ENCODE measurements around the gene GNG7.

Gene GNG7

DNA sequence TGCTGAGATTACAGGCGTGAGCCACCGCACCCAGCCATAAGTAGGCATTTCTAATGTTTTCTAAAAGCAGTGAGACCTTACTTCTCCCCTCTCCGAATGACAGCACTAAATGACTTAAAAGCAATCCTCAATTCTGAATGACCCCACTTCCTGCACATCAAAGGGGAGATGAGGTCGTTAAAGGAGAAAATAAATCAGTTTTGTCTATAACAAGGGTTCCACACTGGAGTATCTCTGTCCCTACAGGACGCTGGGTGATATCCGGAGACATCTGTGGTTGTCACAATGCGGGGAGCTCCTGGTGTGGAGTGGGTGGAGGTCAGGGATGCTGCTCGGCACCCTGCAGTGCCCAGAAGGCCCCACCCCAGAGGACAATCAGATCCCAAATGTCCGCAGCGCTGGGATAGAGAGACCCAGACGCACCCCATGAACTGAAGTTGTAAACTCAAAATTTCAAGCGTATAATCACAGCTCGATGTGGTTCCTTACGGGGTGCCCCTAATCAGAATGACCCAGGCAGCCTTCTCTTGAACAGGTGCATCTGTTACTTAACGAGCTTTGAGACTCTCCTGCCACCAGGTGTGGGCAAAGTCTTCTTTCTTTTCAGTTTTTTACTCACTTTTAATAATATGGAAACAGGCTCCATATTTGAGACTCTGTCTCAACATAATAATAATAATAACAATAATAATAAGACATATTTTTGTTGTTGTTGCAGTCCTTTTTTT lies 2.9 kb downstream of the GNG7 start:
- no CpG with 5 or more reads among the region's 15 CpGs for WGBS, 2 donors (ENCODE audit: extremely low coverage in 2 of 2, insufficient read length in 2 of 2, insufficient replicate concordance in 1 of 2)
- Histone ChIP-seq H3K9me3 (replicated peaks in 1 of 2; ENCODE audit: control insufficient read depth in 2 of 2, insufficient read depth in 1 of 2, low read depth in 1 of 2, low read length in 2 of 2) (no peaks in the 10 kb centered on the region), H2BK120ac (ENCODE audit: low read depth, low read length) (no peak overlapping the region)

GRCh38 chr19:2694196-2694595 lies 8.3 kb downstream of the GNG7 start:
- Histone ChIP-seq H3K18ac (ENCODE audit: low read length) (no peak overlapping the region), H3K36me3 (replicated peaks in 1 of 2; ENCODE audit: control insufficient read depth in 2 of 2, insufficient read depth in 2 of 2, low read length in 2 of 2) (no peaks in the 10 kb centered on the region), H3K79me1 (ENCODE audit: low read depth, low read length) (no peaks in the 10 kb centered on the region), H3K4me1 (ENCODE audit: control insufficient read depth in 2 of 2, insufficient read depth in 1 of 2, low read depth in 1 of 2, low read length in 2 of 2) (peaks cover 2% of the 10 kb centered on the region in 2 donors), H2AK5ac (ENCODE audit: low read depth, low read length) (no peak overlapping the region), H2AFZ (ENCODE audit: low read length) (no peak overlapping the region), H3K27me3 (ENCODE audit: control insufficient read depth in 3 of 3, insufficient read depth in 3 of 3, low read depth in 1 of 3, low read length in 3 of 3) (no peaks in the 10 kb centered on the region), H2BK120ac (ENCODE audit: low read depth, low read length) (no peak overlapping the region), H2BK5ac (ENCODE audit: low read length) (no peak overlapping the region), H4K8ac (ENCODE audit: low read depth, low read length) (no peak overlapping the region), H3K4me3 (ENCODE audit: low read length in 2 of 2) (no peak overlapping the region), H3K9me3 (replicated peaks in 1 of 2; ENCODE audit: control insufficient read depth in 2 of 2, insufficient read depth in 1 of 2, low read depth in 1 of 2, low read length in 2 of 2) (no peaks in the 10 kb centered on the region), H2BK15ac (ENCODE audit: low read length) (no peak overlapping the region), H3K27ac (replicated peaks; ENCODE audit: low read length) (no peak overlapping the region), H2BK12ac (ENCODE audit: low read length) (no peak overlapping the region), H3K4me2 (ENCODE audit: insufficient read depth, low read length, poor library complexity, severe bottlenecking) (no peak overlapping the region), H3K4ac (ENCODE audit: low read length) (no peak overlapping the region), H3K23ac (ENCODE audit: low read depth, low read length, poor library complexity) (no peak overlapping the region), H3K9ac (ENCODE audit: low read depth, low read length, poor library complexity) (no peak overlapping the region), H4K91ac (ENCODE audit: low read depth, low read length, poor library complexity) (no peak overlapping the region), H3K14ac (ENCODE audit: low read length) (no peak overlapping the region)
- no peak for DNase-seq (ENCODE audit: low spot score)
- no CpG with 5 or more reads among the region's 5 CpGs for WGBS, 2 donors (ENCODE audit: extremely low coverage in 2 of 2, insufficient read length in 2 of 2, insufficient replicate concordance in 1 of 2)

More for the DNA sequence above, 2.9 kb downstream of the GNG7 start:
- Histone ChIP-seq H2AK5ac (ENCODE audit: low read depth, low read length) (no peak overlapping the region), H2BK15ac (ENCODE audit: low read length) (no peak overlapping the region), H3K23ac (ENCODE audit: low read depth, low read length, poor library complexity) (no peak overlapping the region), H2BK5ac (ENCODE audit: low read length) (no peak overlapping the region), H3K4me2 (ENCODE audit: insufficient read depth, low read length, poor library complexity, severe bottlenecking) (no peak overlapping the region), H3K14ac (ENCODE audit: low read length) (no peak overlapping the region), H3K4me3 (ENCODE audit: low read length in 2 of 2) (no peak overlapping the region), H3K79me1 (ENCODE audit: low read depth, low read length) (no peaks in the 10 kb centered on the region), H2AFZ (ENCODE audit: low read length) (no peak overlapping the region), H4K8ac (ENCODE audit: low read depth, low read length) (no peak overlapping the region), H3K27me3 (ENCODE audit: control insufficient read depth in 3 of 3, insufficient read depth in 3 of 3, low read depth in 1 of 3, low read length in 3 of 3) (peaks cover 8 to 28% (median 20%) of the 10 kb centered on the region in 3 experiments), H3K18ac (ENCODE audit: low read length) (no peak overlapping the region), H3K9ac (ENCODE audit: low read depth, low read length, poor library complexity) (no peak overlapping the region), H3K4me1 (ENCODE audit: control insufficient read depth in 2 of 2, insufficient read depth in 1 of 2, low read depth in 1 of 2, low read length in 2 of 2) (peaks cover 7 to 10% of the 10 kb centered on the region in 2 donors), H3K4ac (ENCODE audit: low read length) (no peak overlapping the region), H2BK12ac (ENCODE audit: low read length) (no peak overlapping the region), H3K36me3 (replicated peaks in 1 of 2; ENCODE audit: control insufficient read depth in 2 of 2, insufficient read depth in 2 of 2, low read length in 2 of 2) (no peaks in the 10 kb centered on the region), H3K27ac (replicated peaks; ENCODE audit: low read length) (no peak overlapping the region), H4K91ac (ENCODE audit: low read depth, low read length, poor library complexity) (no peak overlapping the region)
- DNase-seq (ENCODE audit: low spot score), result no peak

DNA sequence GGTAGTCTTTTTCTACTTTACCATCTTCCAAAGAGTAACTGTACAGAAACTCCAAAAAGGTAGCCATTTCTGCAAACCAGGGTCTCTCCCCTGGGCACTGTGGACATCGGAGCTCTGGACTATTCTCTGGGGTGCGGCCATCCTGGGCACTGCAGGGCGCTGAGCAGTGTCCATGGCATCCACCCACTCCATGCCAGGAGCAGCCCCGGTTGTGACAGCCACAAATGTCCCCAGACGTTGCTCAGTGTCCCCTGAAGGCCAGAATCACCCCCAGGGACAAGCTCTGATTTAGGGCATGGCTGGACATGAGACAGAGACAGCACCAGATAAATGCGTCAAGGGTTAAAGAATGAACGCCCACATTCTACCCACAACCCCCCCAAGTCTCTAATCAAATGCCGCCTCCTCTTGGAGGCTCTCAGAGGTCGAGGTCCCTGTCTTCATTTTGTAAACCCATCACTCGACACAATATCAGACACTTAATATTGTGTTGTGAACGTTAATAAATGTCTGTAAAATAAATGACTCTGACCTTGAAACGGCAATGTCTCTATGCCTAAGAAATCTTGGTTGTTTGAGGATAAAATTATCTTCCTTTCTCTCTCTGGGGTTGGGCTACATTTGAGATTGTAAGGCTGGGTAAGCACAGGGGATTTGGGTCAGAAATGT lies 8.9 kb downstream of the GNG7 start:
- H3K36me3 ChIP-seq (replicated peaks in 1 of 2; ENCODE audit: control insufficient read depth in 2 of 2, insufficient read depth in 2 of 2, low read length in 2 of 2), result no peaks in the 10 kb centered on the region
- H3K18ac ChIP-seq (ENCODE audit: low read length), result no peak overlapping the region
- H3K27ac ChIP-seq (replicated peaks; ENCODE audit: low read length), result no peak overlapping the region
- no peak overlapping the region for H2BK120ac ChIP-seq (ENCODE audit: low read depth, low read length)
- H3K14ac ChIP-seq (ENCODE audit: low read length), result no peak overlapping the region
- H3K4me2 ChIP-seq (ENCODE audit: insufficient read depth, low read length, poor library complexity, severe bottlenecking), result peak overlapping the region; percentile 11
- H2BK5ac ChIP-seq (ENCODE audit: low read length), result no peak overlapping the region
- H3K27me3 ChIP-seq (ENCODE audit: control insufficient read depth in 3 of 3, insufficient read depth in 3 of 3, low read depth in 1 of 3, low read length in 3 of 3), result no peaks in the 10 kb centered on the region
- no peak overlapping the region for H3K9ac ChIP-seq (ENCODE audit: low read depth, low read length, poor library complexity)
- no peak overlapping the region for H3K4ac ChIP-seq (ENCODE audit: low read length)
- H4K8ac ChIP-seq (ENCODE audit: low read depth, low read length), result no peak overlapping the region
- H3K23ac ChIP-seq (ENCODE audit: low read depth, low read length, poor library complexity), result peak overlapping the region; percentile 8
- H2BK12ac ChIP-seq (ENCODE audit: low read length), result no peak overlapping the region
- H3K4me3 ChIP-seq (ENCODE audit: low read length in 2 of 2), result no peak overlapping the region
- no peak overlapping the region for H2AFZ ChIP-seq (ENCODE audit: low read length)
- DNase-seq (ENCODE audit: low spot score), result no peak
- no peak overlapping the region for H2AK5ac ChIP-seq (ENCODE audit: low read depth, low read length)
- H3K4me1 ChIP-seq (ENCODE audit: control insufficient read depth in 2 of 2, insufficient read depth in 1 of 2, low read depth in 1 of 2, low read length in 2 of 2), result peaks cover 2% of the 10 kb centered on the region in 2 donors
- H4K91ac ChIP-seq (ENCODE audit: low read depth, low read length, poor library complexity), result no peak overlapping the region
- H2BK15ac ChIP-seq (ENCODE audit: low read length), result no peak overlapping the region
- H3K79me1 ChIP-seq (ENCODE audit: low read depth, low read length), result no peaks in the 10 kb centered on the region
- no CpG with 5 or more reads among the region's 12 CpGs for WGBS, 2 donors (ENCODE audit: extremely low coverage in 2 of 2, insufficient read length in 2 of 2, insufficient replicate concordance in 1 of 2)
- H3K9me3 ChIP-seq (replicated peaks in 1 of 2; ENCODE audit: control insufficient read depth in 2 of 2, insufficient read depth in 1 of 2, low read depth in 1 of 2, low read length in 2 of 2), result no peaks in the 10 kb centered on the region

- H2BK12ac ChIP-seq (ENCODE audit: low read length), result no peak overlapping the region
- H2AK5ac ChIP-seq (ENCODE audit: low read depth, low read length), result no peak overlapping the region
- no CpG with 5 or more reads among the region's 9 CpGs for WGBS, 2 donors (ENCODE audit: extremely low coverage in 2 of 2, insufficient read length in 2 of 2, insufficient replicate concordance in 1 of 2)
- H2BK120ac ChIP-seq (ENCODE audit: low read depth, low read length), result no peak overlapping the region
- no peaks in the 10 kb centered on the region for H3K79me1 ChIP-seq (ENCODE audit: low read depth, low read length)
- no peak overlapping the region for H2BK15ac ChIP-seq (ENCODE audit: low read length)
- no peak overlapping the region for H2AFZ ChIP-seq (ENCODE audit: low read length)
- no peak overlapping the region for H3K4me3 ChIP-seq (ENCODE audit: low read length in 2 of 2)
- peaks cover 2% of the 10 kb centered on the region in 2 donors for H3K4me1 ChIP-seq (ENCODE audit: control insufficient read depth in 2 of 2, insufficient read depth in 1 of 2, low read depth in 1 of 2, low read length in 2 of 2)
- no peak overlapping the region for H3K14ac ChIP-seq (ENCODE audit: low read length)
- H3K23ac ChIP-seq (ENCODE audit: low read depth, low read length, poor library complexity), result no peak overlapping the region
- no peaks in the 10 kb centered on the region for H3K27me3 ChIP-seq (ENCODE audit: control insufficient read depth in 3 of 3, insufficient read depth in 3 of 3, low read depth in 1 of 3, low read length in 3 of 3)
- H3K4me2 ChIP-seq (ENCODE audit: insufficient read depth, low read length, poor library complexity, severe bottlenecking), result no peak overlapping the region
- H2BK5ac ChIP-seq (ENCODE audit: low read length), result no peak overlapping the region
- no peak overlapping the region for H3K9ac ChIP-seq (ENCODE audit: low read depth, low read length, poor library complexity)
- H3K4ac ChIP-seq (ENCODE audit: low read length), result no peak overlapping the region
- no peak overlapping the region for H3K27ac ChIP-seq (replicated peaks; ENCODE audit: low read length)
- DNase-seq (ENCODE audit: low spot score), result no peak
- H3K9me3 ChIP-seq (replicated peaks in 1 of 2; ENCODE audit: control insufficient read depth in 2 of 2, insufficient read depth in 1 of 2, low read depth in 1 of 2, low read length in 2 of 2), result peaks cover 0 to 3% of the 10 kb centered on the region in 2 donors
- H4K91ac ChIP-seq (ENCODE audit: low read depth, low read length, poor library complexity), result no peak overlapping the region
- no peak overlapping the region for H4K8ac ChIP-seq (ENCODE audit: low read depth, low read length)
- no peak overlapping the region for H3K18ac ChIP-seq (ENCODE audit: low read length)
- no peaks in the 10 kb centered on the region for H3K36me3 ChIP-seq (replicated peaks in 1 of 2; ENCODE audit: control insufficient read depth in 2 of 2, insufficient read depth in 2 of 2, low read length in 2 of 2)
These were observed 10.5 kb downstream of the GNG7 start for GRCh38 chr19:2691951-2692350.

Measured in neuronal stem cell (in vitro differentiated cells).